ENCODE data around the gene HMOX1. TPM values are rescaled to one million over a fixed set of nuclear protein-coding genes. Genes with fewer than 3 reads are reported as not detected.

HMOX1 gene
- total and polyA plus RNA-seq, 2 of the 8 experiments (the other 6 are each of a cell fraction or from before 2014, with no cell fraction given), result 25.0 to 41.6 TPM

DNA sequence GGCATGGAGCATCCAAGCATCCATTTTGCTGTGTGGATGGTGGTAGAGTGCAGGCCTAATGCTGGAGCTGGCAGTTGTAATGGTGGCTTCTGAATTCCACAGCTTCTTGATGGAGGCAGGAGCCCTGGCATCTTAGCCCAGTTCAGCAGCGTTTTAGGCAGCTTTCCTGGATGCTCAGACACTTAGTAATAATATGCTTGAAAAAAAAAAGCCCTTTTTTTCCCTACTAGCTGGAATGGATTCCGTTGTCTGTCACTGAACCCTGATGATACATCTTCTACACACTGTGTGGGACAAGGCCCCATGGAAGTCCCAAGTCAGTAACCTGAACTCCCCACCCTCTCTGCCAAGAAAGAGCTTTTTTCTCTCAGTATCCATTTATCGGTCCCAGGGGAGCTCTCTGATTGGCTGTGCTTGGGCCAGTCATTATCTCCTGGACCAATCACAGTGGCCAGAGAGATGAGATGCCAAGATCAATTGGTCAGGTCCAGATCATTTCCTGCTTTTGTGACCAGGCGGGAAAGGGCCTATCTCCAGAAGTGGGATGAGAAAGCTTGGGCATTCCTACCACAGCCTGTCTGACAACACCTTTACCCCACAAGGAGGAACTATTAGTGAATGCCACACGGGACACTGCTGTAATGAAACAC lies 53.3 kb downstream of the HMOX1 start:
- Histone ChIP-seq H3K27ac (ENCODE audit: low read depth, low read length) (no peak overlapping the region), H4K8ac (ENCODE audit: extremely low read depth, insufficient read depth, low read length) (no peak overlapping the region), H3K27me3 (replicated peaks in 1 of 4; ENCODE audit: control insufficient read depth in 3 of 4, extremely low read depth in 1 of 4, insufficient read depth in 3 of 4, low read length in 3 of 4) (no peaks in the 10 kb centered on the region), H3K23ac (ENCODE audit: insufficient read length) (no peak overlapping the region), H4K20me1 (replicated peaks in 1 of 2; ENCODE audit: control insufficient read depth in 1 of 2, insufficient read depth in 2 of 2, low read length in 2 of 2) (peaks cover 2 to 9% of the 10 kb centered on the region in 2 experiments), H3K9me3 (ENCODE audit: insufficient read depth in 2 of 2, low read depth in 1 of 2, low read length in 1 of 2) (peaks cover 4 to 12% of the 10 kb centered on the region in 2 experiments; a peak in 3 of 4 replicates), H3K4me1 (replicated peaks in 1 of 4; ENCODE audit: control insufficient read depth in 3 of 4, insufficient read depth in 4 of 4, low read length in 3 of 4) (peaks cover 0 to 2% (median 0%) of the 10 kb centered on the region in 4 experiments; a peak in 3 of 7 replicates), H3K79me1 (ENCODE audit: low read depth, low read length) (no peaks in the 10 kb centered on the region; the same call in 1 of the 2 replicates), H2BK15ac (ENCODE audit: low read length) (no peak overlapping the region), H3K9ac (replicated peaks in 1 of 4; ENCODE audit: extremely low read depth in 1 of 4, low read depth in 3 of 4, low read length in 3 of 4) (no peak overlapping the region; a peak in 1 of 7 replicates), H3K23me2 (ENCODE audit: low read depth, low read length) (peaks cover 13% of the 10 kb centered on the region; the same call in 1 of the 2 replicates), H2BK12ac (ENCODE audit: low read depth, low read length) (no peak overlapping the region), H2AFZ (ENCODE audit: low read length) (no peak overlapping the region), H3K79me2 (ENCODE audit: control insufficient read depth in 1 of 2, insufficient read depth in 2 of 2, low read length in 2 of 2) (no peaks in the 10 kb centered on the region), H3K14ac (ENCODE audit: insufficient read length) (no peak overlapping the region), H2BK5ac (ENCODE audit: low read depth, low read length) (no peak overlapping the region), H3K56ac (replicated peaks; ENCODE audit: insufficient read length, low read depth, low read length) (no peak overlapping the region), H2BK120ac (replicated peaks; ENCODE audit: low read depth, low read length) (no peak overlapping the region), H4K91ac (replicated peaks; ENCODE audit: insufficient read length, low read length) (no peak overlapping the region), H3K4me2 (ENCODE audit: insufficient read depth in 1 of 2, low read depth in 2 of 2, low read length in 2 of 2) (no peak overlapping the region), H2AK5ac (ENCODE audit: low read depth, low read length) (no peak overlapping the region), H3K4ac (replicated peaks; ENCODE audit: insufficient read length, low read depth, low read length) (no peak overlapping the region), H4K5ac (ENCODE audit: insufficient read length, low read depth, low read length) (no peak overlapping the region), H2BK20ac (ENCODE audit: low read length) (no peak overlapping the region), H3K36me3 (ENCODE audit: control insufficient read depth in 2 of 4, insufficient read depth in 4 of 4, low read length in 3 of 4) (peaks cover 10 to 37% (median 25%) of the 10 kb centered on the region in 4 experiments), H3K18ac (ENCODE audit: extremely low read depth, low read length) (no peak overlapping the region), H3K4me3 (ENCODE audit: extremely low read depth in 1 of 4, insufficient read depth in 2 of 4, low read depth in 3 of 4, low read length in 4 of 4) (no peak overlapping the region)
- CTCF ChIA-PET (ENCODE audit: partially characterized antibody), result interaction anchor here (0.7 to 8.7 kb wide), 6 partner anchors 9 to 726 kb away, joined by 3 to 124 read pairs (median 6); no protein-coding TSS in a partner anchor
- POLR2A ChIA-PET (ENCODE audit: partially characterized antibody), result interaction anchor here (0.7 to 46.1 kb wide), 7 partner anchors 8 to 150 kb away, joined by 3 to 1995 read pairs (median 4); partner anchors contain the start of genes HMOX1 and MCM5
- no peak for FAIRE-seq
- WGBS, 2 experiments (ENCODE audit: extremely low coverage in 1 of 2, insufficient coverage in 1 of 2, insufficient read length in 1 of 2, insufficient replicate concordance in 2 of 2, low coverage in 1 of 2, low lambda C conversion rate in 2 of 2, missing lambda C conversion rate in 1 of 2), result 91% methylated on average over 5 of the region's 5 CpGs; no CpG with 5 or more reads in 1 of the 2 experiments
- no peak for DNase-seq (ENCODE audit: low read depth in 1 of 2, low spot score in 2 of 2)
- no peak for TF ChIP-seq CTCF (IDR thresholded peaks at IDR 0.05; ENCODE audit: control extremely low read depth in 1 of 3, insufficient read depth in 1 of 3, low read depth in 1 of 3, low read length in 3 of 3)
- TF ChIP-seq ATF3 (IDR thresholded peaks at IDR 0.05; ENCODE audit: insufficient read depth, low read depth, low read length), result no peak
- TF ChIP-seq JUND (IDR thresholded peaks at IDR 0.05; ENCODE audit: low read length), result no peak
- no peak for TF ChIP-seq CHD2 (IDR thresholded peaks at IDR 0.05; ENCODE audit: low read length)
- no peak for TF ChIP-seq CBX8 (IDR thresholded peaks at IDR 0.05; ENCODE audit: borderline replicate concordance, low read depth, low read length)
- no peak for TF ChIP-seq SIX5 (IDR thresholded peaks at IDR 0.05; ENCODE audit: low read depth, low read length)
- no peak for TF ChIP-seq CTBP2 (IDR thresholded peaks at IDR 0.05; ENCODE audit: borderline replicate concordance, insufficient read depth, insufficient read length, low read length)
- no peak for TF ChIP-seq TAF7 (optimal IDR thresholded peaks at IDR 0.05; ENCODE audit: borderline replicate concordance, low read depth, low read length)
